Activated CD4-positive, alpha-beta T cell treated with anti-CD3 and anti-CD28 coated beads, Interleukin-2, Interleukin-6, amounts not matched to agents 100 ng/mL and 50 ng/mL, durations not matched to agents 16 hours and 8 hours (primary cell): ENCODE results near the gene CORT.
A peak's percentile ranks its signal among the peaks of the same experiment; 100 is the strongest.
"Not testable (repeated sequence)": the region's sequence is repeated elsewhere in the genome, so short reads cannot be mapped to it uniquely, and the experiment has no call there.

Source experiments
- DNase-seq: peaks from one replicate; pipeline ENCODE4 v3.0.0-alpha.2; 2020

Gene CORT

DNA sequence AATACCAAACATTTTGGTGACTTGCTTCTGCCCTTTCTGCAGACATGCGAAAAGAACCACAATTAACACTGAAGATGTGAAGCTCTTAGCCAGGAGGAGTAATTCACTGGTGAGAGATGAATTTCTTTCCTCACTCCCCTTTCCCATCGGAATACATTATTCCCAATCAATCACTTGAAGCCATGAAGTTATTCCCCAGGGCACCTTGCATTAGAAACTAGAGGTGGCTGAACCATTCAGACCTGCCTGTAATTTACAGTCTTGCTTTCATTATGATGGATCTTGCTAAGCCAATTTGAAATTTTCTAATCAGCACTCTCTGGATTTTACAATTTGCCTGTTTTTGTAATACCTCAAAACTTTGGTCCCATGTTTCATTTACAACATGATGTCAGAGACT lies 9.5 kb upstream of the CORT start:
- DNase-seq, result no peak

DNA sequence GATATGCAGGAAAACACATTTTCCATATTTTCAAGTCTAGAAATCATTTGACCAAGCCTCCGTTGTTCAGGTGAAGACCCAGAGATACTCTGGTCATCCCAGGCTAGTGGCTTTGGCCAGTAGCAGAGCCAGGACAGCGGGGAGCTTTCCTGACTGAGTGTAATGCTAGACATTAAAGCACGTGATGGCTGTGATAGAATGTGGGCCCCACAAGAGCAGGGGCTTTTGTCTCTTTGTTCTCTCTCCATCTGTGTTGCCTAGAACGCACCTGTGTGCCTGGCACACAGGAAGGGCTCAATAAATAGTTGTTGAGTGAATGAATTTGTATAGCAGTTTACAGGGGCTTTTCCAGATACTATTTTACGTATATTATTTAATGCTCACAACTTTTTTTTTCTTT lies 9.0 kb upstream of the CORT start:
- DNase-seq, result no peak

DNA sequence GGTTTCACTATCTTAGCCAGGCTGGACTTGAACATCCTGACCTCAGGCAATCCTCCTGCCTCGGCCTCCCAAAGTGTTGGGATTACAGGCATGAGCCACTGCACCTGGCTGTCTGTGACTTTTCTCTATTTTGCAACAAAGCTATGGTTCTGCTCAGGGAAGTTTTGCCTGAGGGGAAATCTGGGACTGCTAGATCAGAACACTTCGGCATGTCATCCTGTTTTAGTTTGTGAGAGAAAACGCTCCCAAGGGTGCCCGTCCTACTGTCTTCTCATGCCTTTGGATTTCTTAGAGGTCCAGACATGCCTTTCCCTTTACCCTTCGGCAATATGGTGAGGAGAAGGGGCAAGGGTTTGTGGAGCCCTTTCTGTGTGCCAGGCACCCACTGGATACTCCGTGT lies 5.6 kb upstream of the CORT start:
- DNase-seq, result no peak

DNA sequence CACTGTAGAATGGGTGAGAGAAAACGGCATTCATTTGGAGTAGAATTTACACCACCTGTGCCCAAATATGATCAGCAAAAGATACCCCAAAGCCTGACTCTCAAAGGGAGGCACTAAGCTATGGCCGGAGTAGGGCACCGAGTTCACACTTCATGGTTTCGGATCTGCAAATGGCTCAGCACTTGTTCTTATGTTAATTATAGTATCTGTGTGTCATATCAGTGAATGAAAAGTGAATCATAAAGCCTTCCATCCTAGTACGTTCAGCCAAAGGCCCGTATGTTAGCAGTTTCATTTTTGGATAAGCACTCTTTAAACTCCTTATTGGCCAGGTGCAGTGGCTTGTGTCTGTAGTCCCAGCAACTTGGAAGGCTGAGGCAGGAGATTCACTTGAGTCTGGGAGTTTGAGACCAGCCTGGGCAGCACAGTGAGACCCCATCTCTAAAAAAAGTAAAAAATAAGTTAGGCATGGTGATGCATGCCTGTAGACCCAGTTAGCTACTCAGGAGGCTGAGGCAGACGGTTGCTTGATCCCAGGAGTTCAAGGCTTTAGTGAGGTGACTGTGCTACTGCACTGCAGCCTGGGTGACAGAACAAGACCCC lies 4.9 kb upstream of the CORT start:
- DNase-seq, result peak; percentile 36

DNA sequence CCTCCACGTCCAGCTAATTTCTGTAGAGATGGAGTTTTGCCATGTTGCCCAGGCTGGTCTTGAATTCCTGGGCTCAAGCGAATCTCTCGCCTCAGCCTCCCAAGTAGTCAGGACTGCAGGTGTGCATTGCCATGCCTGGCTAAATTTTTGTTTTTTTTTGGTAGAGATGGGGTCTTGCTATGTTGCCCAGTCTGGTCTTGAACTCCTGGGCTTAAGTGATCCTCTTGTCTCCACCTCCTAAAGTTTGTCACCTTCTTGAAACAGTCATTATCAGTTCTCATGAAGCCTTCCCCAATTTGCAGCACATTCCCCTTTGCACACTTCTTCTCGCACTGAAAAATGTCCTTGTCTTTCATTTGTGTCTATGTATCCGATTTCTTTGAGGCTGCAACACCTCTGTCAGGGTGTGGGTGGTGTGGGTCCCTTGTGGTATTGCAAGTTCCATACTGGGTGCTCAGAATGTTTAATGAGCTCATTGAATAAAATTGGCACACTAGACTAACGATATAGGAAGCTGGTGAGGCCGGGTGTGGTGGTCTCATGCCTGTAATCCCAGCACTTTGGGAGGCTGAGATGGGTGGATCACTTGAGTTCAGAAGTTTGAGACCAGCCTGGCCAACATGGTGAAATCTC lies 2.9 kb upstream of the CORT start:
- no peak for DNase-seq

DNA sequence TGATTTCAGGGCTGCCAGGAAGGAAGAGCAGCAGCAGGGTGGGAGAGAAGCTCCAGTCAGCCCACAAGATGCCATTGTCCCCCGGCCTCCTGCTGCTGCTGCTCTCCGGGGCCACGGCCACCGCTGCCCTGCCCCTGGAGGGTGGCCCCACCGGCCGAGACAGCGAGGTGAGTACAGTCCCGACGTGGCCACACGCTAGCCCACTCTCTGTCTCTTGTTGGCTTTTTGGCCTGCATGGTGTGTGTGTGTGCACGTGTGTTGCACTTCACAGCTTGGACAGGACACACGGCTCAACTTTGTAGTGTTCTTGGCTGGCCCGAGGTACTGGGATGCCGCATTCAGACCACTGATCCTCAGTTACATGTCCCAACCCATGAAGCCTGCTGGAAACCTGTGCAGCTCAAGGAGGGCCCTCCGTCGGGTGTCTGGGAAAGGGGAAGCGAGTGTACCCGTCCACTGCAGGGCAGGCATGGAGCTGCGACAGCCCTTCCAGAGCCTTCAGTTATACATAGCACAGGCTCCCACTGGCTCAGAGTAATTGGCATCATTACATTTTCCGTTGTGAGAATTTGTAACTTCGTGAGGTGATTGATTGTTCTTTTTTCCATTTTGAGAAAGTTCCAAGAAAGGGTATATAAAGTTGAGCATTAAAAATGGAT lies 454 bp downstream of the CORT start:
- DNase-seq, result no peak

DNA sequence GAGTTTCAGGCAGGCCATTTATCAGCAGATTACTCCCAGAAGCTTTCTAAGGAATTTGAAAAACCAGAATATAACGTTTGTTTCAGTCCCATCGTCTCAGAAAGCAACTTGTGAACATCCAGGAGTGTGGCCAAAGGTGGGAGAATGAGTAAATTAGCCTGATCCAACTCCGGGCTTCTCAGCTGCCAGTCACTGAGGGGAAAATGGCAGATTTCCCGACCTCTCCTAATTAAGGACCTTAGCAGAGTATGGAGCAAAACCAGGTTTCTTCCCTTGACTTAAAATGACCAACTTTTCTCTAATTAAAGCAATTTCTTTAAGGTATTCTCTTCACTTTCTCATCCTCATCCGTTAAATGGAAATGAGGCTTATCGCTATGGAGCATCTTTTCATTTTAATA lies 1.0 kb downstream of the CORT start:
- no peak for DNase-seq

DNA sequence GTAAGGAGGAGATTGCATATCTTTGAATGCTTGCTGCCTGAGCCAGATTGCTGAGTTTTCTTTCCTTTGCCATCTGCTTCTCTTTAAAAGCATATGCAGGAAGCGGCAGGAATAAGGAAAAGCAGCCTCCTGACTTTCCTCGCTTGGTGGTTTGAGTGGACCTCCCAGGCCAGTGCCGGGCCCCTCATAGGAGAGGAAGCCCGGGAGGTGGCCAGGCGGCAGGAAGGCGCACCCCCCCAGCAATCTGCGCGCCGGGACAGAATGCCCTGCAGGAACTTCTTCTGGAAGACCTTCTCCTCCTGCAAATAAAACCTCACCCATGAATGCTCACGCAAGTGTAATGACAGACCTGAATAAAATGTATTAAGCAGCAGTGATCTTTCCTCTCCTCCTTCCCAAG lies 1.5 kb downstream of the CORT start:
- DNase-seq, result no peak

DNA sequence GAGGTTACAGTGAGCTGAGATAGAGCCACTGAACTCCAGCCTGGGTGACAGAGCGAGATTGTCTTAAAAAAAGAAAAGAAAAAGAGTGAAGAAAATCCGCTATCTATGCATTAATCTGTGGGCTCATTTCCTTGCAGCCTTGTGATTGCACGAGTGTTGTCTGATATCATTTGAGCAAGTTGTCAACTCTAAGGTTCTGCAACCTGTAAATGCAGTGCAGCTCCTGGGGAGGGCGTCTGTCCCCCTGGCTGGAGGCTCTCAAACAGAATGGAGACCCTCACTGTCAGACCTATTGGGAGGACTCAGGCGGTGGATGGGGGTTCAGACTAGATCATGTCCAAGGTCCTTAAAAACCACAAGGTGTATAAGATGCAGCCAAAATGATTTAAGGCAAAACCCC lies 6.2 kb downstream of the CORT start:
- DNase-seq, result no peak

DNA sequence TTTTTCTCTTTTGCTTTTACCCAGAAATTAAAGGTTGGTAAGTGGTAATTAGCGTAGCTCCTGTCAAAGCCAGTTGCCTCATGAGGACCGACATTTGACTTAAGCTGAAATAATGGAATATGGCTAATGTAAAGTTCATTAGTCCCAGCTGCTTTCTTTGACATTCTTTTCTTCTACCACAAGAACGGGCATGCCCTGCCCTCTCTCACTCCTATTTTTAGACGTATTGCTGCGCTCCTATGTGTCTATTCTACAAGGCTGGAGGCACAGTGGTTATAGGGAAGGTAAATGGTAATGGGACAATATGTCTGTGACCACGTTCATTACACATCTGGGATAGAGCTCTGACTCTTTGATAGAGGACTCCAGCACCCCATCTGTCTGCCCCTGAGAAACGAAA lies 6.8 kb downstream of the CORT start:
- DNase-seq, result no peak

DNA sequence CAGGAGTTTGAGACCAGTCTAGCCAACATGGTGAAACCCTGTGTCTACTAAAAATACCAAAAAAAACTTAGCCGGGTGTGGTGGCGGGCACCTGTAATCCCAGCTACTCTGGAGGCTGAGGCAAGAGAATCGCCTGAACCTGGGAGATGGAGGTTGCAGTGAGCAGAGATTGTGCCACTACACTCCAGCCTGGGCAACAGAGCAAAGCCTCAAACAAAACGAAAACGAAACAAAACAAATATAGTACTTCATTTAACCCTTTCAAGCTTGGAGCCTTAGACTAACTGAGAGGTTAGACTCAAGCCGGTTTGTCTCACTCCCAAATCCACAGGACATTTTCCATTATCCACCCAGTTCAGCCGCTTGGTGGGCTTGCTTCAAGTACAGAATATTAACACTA lies 7.6 kb downstream of the CORT start:
- DNase-seq, result not testable (repeated sequence)

DNA sequence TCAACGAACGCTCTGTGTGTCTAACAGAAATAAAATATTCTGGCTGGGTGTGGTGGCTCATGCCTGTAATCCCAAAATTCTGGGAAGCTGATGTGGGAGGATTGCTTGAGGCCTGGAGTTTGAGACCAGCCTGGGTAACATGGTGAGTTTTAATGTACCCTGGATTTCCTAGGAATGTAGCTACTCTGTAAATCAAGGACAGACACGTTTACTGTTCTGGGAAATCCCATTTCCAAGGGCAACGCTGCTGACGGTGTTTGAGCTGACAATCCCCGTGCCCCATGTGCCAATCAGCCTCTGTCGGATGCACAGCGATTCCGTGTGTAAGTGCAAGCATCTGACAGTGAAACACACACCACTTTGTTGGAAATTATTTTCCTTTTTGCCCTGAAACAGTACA lies 8.0 kb downstream of the CORT start:
- no peak for DNase-seq

DNA sequence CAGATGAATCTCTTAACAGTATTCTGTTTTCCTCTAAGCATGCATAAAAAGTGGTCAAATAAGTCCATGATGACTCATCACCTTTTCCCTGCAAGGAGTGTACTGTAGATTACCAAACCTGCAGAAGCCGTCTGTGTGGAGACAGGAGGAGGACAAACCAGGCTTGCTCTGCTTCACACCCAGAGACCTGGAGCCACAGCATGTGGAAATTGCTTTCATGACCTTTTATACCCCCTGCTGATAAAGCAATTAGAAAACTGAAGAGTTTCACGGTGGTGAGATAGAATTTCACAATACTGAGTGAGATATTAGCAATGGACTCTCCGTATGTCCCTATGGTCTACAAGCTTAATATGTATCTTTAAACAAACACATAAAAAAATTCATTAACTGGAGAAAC lies 9.4 kb downstream of the CORT start:
- DNase-seq, result no peak

DNA sequence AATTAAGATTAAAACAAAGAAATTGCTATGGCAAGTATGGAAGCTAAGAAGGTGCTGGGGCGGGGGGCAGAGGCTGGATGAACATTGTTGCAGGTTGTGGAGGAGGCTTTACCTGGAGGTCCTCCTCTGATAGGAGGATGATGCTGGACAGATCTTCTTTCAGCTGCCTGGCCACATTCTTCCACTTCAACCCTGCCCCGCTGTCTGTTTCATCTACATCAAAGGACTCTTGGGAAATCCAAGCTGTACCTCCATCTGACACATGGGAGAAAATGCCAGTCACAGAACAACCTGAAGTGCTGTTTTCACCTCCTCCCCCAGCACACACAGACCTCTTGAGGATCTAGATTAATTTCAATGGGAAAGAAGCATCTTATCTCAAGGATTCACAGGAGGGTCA lies 17.2 kb downstream of the CORT start:
- no peak for DNase-seq

DNA sequence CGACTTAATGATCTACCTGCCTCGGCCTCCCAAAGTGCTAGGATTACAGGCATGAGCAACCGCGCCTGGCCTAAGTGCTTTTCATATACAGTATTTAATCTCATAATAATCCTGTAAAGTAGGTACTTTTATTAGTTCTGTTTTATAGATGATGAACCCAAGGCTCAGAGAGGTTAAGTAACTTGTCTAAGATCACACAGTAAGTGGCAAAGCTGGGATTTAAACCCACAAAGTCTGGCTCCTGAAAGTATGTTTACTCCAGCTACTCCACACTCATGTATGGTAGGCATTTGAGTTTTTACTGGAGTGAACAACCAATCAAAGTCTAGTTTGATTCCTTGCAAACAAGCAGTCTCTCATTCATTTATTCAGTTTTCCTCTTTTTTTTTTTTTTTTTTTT lies 20.2 kb downstream of the CORT start:
- no peak for DNase-seq

DNA sequence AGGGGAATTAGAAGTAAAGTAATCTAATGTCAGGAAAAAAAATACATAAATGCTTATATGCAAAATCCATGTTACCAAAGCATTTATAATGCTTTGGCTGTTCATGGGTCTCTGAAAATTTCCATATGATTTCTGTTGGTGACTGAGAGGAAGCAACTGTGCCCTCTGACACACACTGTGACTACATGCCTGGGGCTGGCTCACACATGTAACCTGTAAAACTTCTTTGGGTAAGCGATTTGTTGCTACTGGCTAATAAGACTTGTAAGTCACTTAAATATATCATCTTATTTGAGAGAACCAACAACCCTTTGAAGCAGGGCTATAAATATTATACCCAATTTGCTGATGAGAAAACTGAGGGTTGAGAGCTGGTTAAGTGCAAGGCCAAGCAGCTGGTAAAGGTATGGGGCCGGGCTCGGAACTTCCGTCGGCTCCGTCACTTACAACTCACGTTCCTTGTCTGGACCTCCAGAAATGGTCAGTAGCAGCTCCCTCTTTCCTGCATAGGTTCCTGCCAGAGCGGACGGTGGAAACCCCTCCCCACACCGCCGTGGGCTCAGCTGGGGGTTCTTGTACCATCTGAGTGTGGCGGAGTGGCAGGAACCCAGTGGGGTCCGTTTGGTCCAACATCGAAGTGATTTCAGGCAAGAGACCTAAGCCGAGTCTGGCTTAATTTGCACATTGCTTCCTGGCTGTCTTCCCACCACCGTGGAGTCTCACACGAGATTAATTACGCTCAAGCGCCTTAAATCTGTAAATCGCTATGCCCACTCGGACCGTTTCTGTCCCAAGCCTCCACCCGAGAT lies 21.8 kb downstream of the CORT start:
- peak; percentile 12 for DNase-seq

DNA sequence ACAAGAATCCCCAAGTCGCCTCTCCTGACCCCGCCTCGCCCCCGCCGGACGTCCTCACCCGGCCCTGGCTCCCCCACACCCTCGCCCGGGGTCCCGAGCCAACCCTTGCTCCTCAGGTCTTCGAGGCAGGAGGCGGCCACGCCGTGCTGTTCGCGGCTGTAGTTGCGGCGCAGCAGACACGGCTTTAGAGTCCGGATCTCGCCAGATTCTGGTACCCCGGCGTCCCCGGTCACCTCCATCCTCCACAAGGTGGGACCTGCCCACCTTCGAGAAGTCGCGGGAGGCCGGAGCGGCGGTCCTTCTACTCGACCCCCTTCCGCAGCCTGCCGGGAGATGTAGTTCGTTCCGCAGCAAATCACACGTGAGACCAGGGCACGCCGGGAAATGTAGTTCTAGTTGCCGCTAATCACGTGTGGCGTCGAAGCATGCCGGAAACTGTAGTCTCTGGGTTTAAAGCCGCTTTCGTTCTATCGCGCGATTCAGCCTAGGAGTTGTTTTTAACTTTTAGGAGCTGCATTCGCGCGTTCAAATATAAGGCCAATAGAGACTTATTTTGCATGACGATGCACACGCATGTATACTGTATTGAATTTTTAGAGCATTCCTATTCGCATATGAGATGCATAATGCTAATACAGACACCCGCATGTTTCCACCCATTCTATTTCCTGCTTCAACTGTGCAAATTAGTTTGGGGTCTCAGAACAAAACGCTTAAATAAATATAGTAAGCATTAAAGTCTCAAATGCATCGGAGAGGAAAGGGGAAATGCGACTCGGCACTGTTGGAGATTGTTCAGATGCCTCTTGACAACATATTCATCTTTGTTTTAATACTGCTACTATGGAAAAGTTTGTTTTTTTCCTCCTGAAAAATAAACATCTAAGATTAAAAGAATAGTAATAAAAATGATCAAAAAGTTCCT lies 22.7 kb downstream of the CORT start, which contains the start of gene DFFA:
Gene DFFA (minus strand): TSS at position 310 of the 925 bp plus-strand sequence. CDS start 71 bp downstream, at position 239.
- DNase-seq, result peak; percentile 96

DNA sequence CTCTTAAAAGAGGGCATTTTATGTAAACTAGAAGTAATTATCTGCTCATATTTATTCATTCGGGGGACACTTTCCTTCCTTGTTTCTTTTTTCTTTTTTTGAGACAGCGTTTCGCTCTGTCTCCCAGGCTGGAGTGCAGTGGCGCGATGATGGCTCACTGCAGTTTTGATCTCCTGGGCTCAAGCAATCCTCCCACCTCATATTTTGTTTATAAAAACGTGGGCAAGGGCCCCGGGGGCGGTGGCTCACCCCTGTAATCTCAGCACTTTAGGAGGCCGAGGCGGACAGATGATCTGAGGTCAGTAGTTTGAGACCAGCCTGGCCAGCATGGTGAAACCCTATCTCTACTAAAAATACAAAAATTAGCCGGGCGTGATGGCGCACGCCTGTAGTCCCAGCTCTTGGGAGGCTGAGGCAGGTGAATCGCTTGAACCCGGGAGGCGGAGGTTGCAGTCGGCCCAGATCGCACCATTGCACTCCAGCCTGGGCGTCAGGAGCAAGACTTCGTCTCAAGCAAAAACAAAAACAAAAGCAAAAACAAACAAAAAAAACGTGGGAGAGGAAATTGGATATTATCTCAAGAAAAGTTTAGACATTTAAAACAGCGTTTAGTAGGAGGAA lies 23.4 kb downstream of the CORT start:
- no peak for DNase-seq

DNA sequence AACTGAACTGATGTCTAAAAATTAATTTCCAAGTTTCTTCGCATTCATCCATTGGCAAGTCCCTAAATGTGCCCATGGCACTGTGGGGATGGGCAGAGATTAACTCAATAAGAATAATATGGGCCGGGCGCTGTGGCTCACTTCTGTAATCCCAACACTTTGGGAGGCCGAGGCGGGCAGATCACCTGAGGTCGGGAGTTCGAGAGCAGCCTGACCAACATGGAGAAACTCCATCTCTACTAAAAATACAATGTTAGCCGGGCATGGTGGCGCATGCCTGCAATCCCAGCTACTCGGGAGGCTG lies 24.4 kb downstream of the CORT start:
- DNase-seq, result not testable (repeated sequence)

DNA sequence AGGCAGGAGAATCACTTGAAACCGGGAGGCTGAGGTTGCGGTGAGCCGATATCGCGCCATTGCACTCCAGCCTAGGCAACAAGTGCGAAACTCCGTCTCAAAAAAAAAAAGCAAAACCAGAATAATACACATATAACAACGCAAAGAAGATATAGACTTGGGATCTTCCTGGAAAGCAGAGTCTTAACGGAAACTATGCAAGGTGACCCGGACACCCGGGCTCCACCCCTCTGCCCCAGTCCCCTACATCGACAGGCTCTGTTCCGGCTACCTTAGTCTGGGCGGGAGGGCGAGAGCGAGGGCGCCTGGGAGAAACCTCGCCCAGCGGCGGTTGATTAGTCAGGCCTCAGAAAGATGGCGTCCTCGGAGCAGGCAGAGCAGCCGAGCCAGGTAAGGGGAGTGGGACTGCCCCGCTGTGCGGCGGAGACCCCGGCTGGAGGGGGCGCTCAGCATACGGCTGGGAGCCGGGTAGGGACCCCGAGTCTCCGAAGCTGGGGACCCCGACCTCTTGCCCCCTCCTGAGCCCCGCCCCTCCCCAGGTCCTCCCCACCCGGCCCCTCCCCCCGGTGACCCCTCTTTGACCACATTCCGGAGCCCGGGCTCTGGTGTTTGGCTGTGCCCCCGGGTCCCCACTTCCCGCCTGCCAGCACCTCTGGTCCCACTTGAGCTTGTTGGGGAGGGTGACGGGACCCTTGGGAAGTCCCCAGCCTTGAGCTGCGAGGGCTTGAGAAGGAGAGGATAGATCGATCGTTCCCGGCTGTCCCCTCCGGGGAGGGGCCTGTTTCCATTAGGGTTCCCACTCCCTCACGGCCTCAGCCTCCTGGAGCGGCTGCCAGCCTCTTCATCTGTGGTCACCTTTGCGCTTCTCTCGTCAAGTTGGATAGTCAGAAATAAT lies 25.0 kb downstream of the CORT start, which contains the start of gene PEX14:
Gene PEX14 (plus strand): TSS at position 338 of the 895 bp plus-strand sequence. CDS start 17 bp downstream, at position 355.
- DNase-seq, result peak; percentile 95

DNA sequence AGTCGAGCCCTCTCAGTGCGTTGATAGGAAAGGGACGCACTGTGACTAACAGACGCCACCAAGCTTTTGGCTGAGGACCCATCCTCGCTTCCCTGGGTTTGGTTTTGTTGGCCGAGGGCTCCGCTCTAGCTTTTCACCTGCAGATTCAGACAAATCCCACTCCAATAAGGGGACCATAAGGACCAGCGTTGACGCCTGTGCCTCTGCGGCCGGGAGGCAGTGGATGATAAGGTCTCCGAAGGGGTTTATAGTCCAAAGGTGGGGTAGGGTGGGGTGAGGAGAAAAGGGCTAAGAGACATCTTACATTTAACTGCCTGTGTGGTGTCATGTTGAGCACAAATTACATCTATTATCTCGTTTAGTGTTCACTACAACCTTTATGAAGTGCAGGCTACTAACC lies 25.7 kb downstream of the CORT start:
- DNase-seq, result no peak
